ENCODE data around the gene SRSF9.

Gene SRSF9

DNA sequence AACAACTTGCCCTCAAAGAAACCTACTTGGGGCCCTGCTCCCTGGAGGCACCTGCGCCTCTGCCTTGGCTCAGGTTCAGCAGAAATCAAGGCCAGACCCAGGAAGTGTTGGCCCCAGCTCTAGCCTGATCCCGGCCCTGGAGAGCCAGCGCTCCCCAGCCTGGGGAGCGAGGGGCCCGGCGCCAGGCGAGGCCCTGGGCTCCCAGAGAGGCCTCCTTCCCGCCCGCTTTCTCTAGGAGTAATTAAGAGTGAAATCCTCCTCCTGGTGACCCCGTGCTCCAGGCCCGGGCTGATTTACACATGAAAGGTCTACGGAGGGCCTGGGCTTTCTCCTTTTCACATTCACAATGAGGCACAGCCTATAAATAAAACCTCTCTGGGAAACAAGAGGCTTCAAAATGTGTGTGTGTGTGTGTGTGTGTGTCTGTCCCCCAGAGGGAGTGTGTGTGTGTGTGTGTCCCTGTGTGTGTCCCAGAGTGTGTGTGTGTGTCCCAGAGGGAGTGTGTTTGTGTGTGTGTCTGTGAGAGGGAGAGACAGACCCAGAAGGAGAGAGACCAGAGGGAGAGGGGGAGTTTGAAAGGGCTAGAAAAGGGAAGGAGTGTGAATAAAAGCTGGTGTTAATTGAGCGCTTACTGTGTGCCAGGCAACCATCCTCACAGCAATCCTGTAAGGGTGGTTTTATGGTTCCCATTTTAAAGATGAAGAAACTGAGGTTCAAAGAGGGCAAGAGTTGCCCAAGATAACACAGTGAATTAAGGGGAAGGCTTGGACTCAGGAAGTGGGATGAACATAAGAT is 55.5 kb downstream of the SRSF9 start:
- DNase-seq (ENCODE audit: low read depth in 4 of 4, low spot score in 1 of 4) = no peak

DNA sequence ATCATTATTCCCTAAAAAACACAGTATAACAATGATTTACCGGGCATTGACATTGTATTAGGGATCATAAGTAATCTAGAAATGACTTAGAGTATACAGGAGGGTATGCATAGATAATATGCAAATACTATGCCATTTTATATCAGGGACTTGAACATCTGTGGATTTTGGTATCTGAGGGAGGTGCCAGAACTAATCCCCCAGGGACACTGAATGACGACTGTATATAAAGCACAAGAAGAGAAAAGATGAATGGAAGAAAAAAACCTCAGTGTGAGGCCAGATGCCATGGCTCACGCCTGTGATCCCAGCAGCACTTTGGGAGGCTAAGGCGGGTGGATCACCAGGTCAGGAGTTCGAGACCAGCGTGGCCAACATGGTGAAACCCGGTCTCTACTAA is 57.1 kb downstream of the SRSF9 start:
- DNase-seq (ENCODE audit: low read depth in 4 of 4, low spot score in 1 of 4) = no peak

All from stimulated activated CD4-positive, alpha-beta T cell treated with anti-CD3 and anti-CD28 coated beads, Interleukin-1b, Interleukin-23, amount 100 ng/mL, for 24 hours (primary cell).